ENCODE results near the gene FAM184B.

DNA sequence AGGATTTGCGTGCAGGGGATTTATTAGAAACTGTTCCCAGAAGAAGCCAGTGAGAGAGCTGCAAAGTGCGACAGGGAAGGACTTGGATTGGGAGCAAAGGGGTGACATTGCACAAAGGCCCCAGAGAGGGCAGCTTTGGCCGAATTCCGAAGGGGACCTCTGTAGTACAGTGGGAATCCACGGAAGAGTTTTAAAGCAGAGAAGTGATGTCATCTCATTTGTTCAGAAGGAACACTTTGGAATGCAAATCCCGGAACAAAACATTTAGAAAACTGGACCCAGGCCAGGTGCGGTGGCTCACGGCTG is 71.7 kb downstream of the FAM184B start:
- TF ChIP-seq, protein P1, sequence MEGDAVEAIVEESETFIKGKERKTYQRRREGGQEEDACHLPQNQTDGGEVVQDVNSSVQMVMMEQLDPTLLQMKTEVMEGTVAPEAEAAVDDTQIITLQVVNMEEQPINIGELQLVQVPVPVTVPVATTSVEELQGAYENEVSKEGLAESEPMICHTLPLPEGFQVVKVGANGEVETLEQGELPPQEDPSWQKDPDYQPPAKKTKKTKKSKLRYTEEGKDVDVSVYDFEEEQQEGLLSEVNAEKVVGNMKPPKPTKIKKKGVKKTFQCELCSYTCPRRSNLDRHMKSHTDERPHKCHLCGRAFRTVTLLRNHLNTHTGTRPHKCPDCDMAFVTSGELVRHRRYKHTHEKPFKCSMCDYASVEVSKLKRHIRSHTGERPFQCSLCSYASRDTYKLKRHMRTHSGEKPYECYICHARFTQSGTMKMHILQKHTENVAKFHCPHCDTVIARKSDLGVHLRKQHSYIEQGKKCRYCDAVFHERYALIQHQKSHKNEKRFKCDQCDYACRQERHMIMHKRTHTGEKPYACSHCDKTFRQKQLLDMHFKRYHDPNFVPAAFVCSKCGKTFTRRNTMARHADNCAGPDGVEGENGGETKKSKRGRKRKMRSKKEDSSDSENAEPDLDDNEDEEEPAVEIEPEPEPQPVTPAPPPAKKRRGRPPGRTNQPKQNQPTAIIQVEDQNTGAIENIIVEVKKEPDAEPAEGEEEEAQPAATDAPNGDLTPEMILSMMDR (IDR thresholded peaks at IDR 0.05) = no peak
- TF ChIP-seq EZH2phosphoT487 (IDR thresholded peaks at IDR 0.05) (no peak), EZH2 (IDR thresholded peaks at IDR 0.05) (no peak)

All from neural progenitor cell (in vitro differentiated cells).